ENCODE measurements around the gene LDB1. TPM values are rescaled to one million over a fixed set of nuclear protein-coding genes. Genes with fewer than 3 reads are reported as not detected.
A peak's percentile ranks its signal among the peaks of the same experiment; 100 is the strongest.

Gene LDB1
- total and polyA plus RNA-seq, 8 donors, result 40.3 to 178 (median 151) TPM

GRCh38 chr10:102135956-102136526 is 15.9 kb upstream of the LDB1 start:
- Histone ChIP-seq H3K27me3 (no peaks in the 10 kb centered on the region), H3K27ac (peak overlapping the region in 1 of 2 donors; percentile 71), H3K4me1 (peaks cover 17 to 49% of the 10 kb centered on the region in 2 donors), H3K36me3 (peaks cover 0 to 35% of the 10 kb centered on the region in 2 donors), H3K9me3 (no peaks in the 10 kb centered on the region), H3K4me3 (peak overlapping the region in 1 of 2 donors; percentile 1)
- TF ChIP-seq, protein P1, sequence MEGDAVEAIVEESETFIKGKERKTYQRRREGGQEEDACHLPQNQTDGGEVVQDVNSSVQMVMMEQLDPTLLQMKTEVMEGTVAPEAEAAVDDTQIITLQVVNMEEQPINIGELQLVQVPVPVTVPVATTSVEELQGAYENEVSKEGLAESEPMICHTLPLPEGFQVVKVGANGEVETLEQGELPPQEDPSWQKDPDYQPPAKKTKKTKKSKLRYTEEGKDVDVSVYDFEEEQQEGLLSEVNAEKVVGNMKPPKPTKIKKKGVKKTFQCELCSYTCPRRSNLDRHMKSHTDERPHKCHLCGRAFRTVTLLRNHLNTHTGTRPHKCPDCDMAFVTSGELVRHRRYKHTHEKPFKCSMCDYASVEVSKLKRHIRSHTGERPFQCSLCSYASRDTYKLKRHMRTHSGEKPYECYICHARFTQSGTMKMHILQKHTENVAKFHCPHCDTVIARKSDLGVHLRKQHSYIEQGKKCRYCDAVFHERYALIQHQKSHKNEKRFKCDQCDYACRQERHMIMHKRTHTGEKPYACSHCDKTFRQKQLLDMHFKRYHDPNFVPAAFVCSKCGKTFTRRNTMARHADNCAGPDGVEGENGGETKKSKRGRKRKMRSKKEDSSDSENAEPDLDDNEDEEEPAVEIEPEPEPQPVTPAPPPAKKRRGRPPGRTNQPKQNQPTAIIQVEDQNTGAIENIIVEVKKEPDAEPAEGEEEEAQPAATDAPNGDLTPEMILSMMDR (IDR thresholded peaks at IDR 0.05), result no peak
- ATAC-seq (peak; percentile 29), DNase-seq (no peak)
- intact Hi-C loops (cut with DNase I), result no loop called here

DNA sequence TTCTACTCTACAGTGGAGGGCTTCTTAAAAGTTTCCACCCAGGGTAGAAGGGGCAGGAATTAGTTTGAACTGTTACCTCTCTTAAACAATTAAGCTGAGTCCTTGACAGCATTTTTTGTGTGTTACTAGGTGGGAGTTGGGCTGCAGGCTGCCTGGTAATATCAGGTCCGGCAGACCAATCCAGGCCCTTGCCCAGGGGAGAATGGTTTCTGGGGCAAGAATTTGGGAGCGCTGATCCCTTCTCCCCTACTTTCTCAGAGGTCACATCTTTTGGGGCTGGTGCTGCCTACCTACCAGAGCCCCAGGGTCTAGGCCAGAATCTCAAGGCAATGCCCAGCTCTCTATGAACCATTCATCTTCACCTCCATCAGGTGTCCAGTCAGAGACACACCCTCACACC is 14.2 kb upstream of the LDB1 start:
- intact Hi-C loops (cut with DNase I), result no loop called here
- TF ChIP-seq, protein P1 (IDR thresholded peaks at IDR 0.05), result no peak
- H3K36me3 ChIP-seq, result peaks cover 0 to 19% of the 10 kb centered on the region in 2 donors
- no peaks in the 10 kb centered on the region for H3K9me3 ChIP-seq
- DNase-seq (no peak), ATAC-seq (no peak)
- H3K4me1 ChIP-seq, result peaks cover 17 to 49% of the 10 kb centered on the region in 2 donors
- H3K27ac ChIP-seq, result peak overlapping the region in 1 of 2 donors; percentile 89
- peak overlapping the region; percentile 88 to 89 for H3K4me3 ChIP-seq
- no peaks in the 10 kb centered on the region for H3K27me3 ChIP-seq

GRCh38 chr10:102133373-102134195 is 13.4 kb upstream of the LDB1 start:
- H3K4me1 ChIP-seq, result peaks cover 17 to 49% of the 10 kb centered on the region in 2 donors
- H3K27ac ChIP-seq, result peak overlapping the region; percentile 89 to 95
- DNase-seq (peak in 3 of 4 donors; percentile 76 to 90 (median 82)), ATAC-seq (peak; percentile 38)
- TF ChIP-seq, protein P1 (IDR thresholded peaks at IDR 0.05), result no peak
- no peaks in the 10 kb centered on the region for H3K27me3 ChIP-seq
- intact Hi-C loops (cut with DNase I), result no loop called here
- peaks cover 0 to 11% of the 10 kb centered on the region in 2 donors for H3K36me3 ChIP-seq
- no peaks in the 10 kb centered on the region for H3K9me3 ChIP-seq
- H3K4me3 ChIP-seq, result peak overlapping the region; percentile 88 to 89

GRCh38 chr10:102132563-102133372 is 12.6 kb upstream of the LDB1 start, which contains the start of gene PPRC1:
Gene PPRC1 (plus strand): TSS chr10:102133040. CDS start chr10:102133069, 29 bp downstream.
- DNase-seq, result peak; percentile 99
- no peaks in the 10 kb centered on the region for H3K9me3 ChIP-seq
- H3K4me1 ChIP-seq, result peaks cover 17 to 47% of the 10 kb centered on the region in 2 donors
- peak within 1 kb of the TSS; percentile 88 to 89 for H3K4me3 ChIP-seq
- no peaks in the 10 kb centered on the region for H3K27me3 ChIP-seq
- peak; percentile 88 for ATAC-seq
- peaks cover 0 to 3% of the 10 kb centered on the region in 2 donors for H3K36me3 ChIP-seq
- intact Hi-C loops (cut with DNase I), result no loop called here
- TF ChIP-seq, protein P1 (IDR thresholded peaks at IDR 0.05), result peak; percentile 92 to 94
- H3K27ac ChIP-seq, result peak within 1 kb of the TSS; percentile 89 to 95

All from left lung (tissue), 10 donors.